HL-60/S4 treated with retinoic acid at 250 ng/mL for 4 days and 3 days (cell line): ENCODE results near the gene ACTR6.
"Not testable (repeated sequence)": the region's sequence is repeated elsewhere in the genome, so short reads cannot be mapped to it uniquely, and the experiment has no call there.

Experiments used
- in situ Hi-C: fragments of 300-500 bp; cut with MboI; formaldehyde crosslinking; loops from 2 replicates; pipeline ENCODE4 v1.7.0; 2022; ENCODE audit warnings: low sequenced_read_pairs

The ACTR6 gene

GRCh38 chr12:100184549-100185145, 16.0 kb upstream of the ACTR6 start:
- in situ Hi-C loops = no loop called here

DNA sequence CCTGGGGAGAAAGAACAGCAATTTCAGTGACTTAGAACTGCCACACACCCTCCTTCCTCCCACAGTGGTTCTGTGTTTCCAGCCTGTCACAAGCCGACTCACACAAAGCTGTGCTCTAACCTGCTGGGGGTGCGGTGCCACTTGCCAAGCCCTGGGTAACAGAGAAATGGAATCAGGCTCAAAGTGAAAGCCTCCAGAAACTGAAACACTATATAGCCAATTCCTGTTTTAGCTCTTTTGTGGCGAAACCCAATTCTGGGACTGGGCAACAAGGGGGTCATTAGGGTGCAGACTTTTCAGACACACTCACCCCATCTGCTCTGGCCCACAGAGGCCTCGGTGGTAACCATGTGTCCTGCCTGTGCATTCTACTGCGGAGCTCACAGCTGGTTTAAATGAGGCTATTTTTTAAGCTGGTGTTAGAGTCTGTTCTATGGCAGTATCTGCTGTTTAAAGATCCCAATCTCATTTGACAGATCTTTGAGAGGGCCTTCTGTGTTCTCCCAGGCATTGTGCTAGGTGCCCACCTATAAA, 15.2 kb upstream of the ACTR6 start:
- in situ Hi-C loops = no loop called here

DNA sequence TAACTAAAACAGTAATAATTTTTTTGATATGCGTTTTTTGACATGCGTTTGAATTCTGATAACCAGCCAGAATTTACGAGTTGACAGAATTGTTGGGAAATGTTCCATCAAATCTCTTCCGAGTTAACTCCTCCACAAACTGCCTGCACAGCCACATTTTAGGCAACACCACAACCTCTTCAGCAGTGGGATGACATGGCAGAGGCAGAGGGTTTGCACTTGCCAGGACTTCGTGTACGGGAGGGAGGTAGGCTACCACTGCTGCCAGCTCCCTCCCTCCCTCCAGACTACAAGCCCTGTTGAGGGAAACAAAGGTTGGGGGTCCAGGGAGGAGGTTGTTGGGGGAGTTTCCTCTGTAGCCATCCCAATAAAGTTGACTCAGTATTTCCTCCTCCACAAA, 14.5 kb upstream of the ACTR6 start:
- in situ Hi-C loops = no loop called here

GRCh38 chr12:100187068-100187467, 13.5 kb upstream of the ACTR6 start:
- in situ Hi-C loops = no loop called here

- in situ Hi-C loops = no loop called here
These were observed 12.6 kb upstream of the ACTR6 start for GRCh38 chr12:100187857-100188519.

DNA sequence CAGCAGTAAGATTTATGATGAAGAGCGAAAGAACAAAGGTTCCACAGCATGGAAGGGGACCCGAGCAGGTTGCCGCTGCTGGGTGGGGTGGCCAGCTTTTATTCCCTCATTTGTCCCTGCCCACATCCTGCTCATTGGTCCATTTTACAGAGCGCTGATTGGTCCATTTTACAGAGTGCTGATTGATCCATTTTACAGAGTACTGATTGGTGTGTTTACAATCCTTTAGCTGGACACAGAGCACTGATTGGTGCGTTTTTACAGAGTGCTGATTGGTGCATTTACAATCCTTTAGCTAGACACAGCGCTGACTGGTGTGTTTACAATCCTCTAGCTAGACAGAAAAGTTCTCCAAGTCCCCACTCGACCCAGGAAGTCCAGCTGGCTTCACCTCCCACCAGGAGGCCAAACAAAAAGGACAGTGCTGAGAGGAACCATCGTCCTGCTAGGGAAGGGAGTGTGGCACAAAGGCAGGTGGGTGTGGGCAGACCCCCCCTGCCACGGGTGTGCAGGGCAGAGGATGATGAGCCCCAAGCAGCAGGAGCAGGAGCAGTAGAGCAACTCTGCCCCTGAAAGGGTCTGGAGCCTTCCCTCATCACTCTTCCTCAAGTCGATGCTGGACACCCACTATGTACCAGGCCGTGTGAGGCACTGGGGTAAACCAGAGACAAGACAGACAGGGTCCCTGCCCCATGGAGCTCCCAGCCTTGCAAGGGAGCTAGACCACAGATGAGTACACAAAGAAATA, 11.6 kb upstream of the ACTR6 start:
- in situ Hi-C loops = not testable (repeated sequence)

GRCh38 chr12:100189636-100190394, 10.8 kb upstream of the ACTR6 start:
- in situ Hi-C loops = loop anchor here (10.0 kb wide), 1 partner anchor 275 kb away; no protein-coding TSS in a partner anchor

DNA sequence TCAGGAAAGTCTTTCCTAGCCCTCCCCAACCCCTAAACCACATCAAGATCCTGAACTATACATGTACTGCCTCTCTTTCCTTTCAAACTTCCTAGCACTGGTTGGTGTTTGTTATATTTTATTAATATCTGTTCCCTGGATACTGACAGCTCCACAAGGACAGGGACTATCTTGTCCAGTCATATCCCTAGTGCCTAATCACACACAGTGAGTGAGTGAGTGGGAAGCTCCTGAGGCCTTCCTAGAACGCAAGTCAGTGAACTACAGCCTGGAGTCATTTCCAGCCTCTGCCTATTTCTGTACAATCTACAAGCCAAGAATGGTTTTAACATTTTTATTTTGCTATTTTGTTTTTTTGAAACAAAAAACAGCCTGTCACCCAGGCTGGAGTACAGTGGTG, 7.5 kb upstream of the ACTR6 start:
- in situ Hi-C loops = loop anchor here (10.0 kb wide), 1 partner anchor 278 kb away; no protein-coding TSS in a partner anchor

GRCh38 chr12:100197486-100197885, 3.1 kb upstream of the ACTR6 start:
- in situ Hi-C loops = loop anchor here (10.0 kb wide), 1 partner anchor 283 kb away; no protein-coding TSS in a partner anchor

DNA sequence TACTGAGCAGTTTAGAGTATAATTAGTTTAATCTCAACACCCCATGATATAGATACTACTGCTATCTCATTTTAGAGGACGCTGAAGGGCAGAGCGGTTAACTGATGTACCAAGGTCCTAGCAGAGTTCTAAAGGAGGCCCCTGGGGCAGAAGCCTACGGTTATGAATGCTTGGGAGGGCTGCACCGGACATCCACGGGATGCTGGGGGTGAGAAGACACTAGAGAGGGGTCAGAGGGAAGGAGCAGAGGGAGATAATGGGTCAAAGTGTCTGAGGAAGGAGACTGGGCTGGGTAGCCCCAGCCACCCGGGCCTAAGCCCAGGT, 1.6 kb upstream of the ACTR6 start:
- in situ Hi-C loops = loop anchor here (10.0 kb wide), 1 partner anchor 284 kb away; no protein-coding TSS in a partner anchor

DNA sequence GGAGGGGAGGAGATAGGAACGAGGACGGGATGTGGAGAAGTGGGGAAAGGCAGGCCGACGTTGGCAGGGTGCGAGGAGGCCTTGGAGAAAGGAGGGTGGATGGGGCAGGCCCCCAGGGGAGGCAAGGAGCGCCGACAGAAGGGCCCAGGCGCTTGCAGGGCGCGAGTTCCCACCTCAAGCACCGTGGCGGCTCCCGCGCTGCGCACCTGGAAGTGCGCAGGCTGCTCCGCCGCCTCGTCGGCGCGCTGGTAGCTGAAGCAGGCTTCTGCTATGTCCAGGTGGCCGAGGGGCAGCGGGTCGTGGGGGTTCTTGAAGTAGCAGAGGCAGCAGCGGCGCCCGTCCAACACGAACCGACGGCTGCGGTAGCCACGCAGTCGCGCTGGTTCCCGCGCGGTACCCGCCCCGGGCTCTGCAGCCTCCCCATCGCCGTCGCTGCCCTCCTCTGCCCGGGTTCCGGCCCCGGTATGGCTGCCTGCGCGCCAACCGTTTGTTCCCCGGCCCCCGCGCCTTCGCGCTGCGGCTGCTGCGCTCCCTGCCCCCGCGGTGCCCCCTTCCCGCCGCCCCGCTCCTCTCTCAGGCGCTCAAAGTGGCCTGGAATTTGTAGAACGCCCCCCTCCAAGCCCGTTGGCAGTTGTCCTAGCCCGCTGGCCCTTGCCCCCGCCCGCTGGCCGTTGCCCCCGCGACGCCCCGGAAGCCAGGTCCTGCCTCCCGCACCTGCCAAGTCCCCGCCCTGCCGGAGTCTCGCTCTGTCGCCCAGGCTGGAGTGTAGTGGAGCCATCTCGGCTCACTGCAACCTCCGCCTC, 1.1 kb upstream of the ACTR6 start:
- in situ Hi-C loops = loop anchor here (10.0 kb wide), 1 partner anchor 285 kb away; no protein-coding TSS in a partner anchor

- in situ Hi-C loops = no loop called here
These were observed 1.2 kb downstream of the ACTR6 start for GRCh38 chr12:100201604-100202423.

DNA sequence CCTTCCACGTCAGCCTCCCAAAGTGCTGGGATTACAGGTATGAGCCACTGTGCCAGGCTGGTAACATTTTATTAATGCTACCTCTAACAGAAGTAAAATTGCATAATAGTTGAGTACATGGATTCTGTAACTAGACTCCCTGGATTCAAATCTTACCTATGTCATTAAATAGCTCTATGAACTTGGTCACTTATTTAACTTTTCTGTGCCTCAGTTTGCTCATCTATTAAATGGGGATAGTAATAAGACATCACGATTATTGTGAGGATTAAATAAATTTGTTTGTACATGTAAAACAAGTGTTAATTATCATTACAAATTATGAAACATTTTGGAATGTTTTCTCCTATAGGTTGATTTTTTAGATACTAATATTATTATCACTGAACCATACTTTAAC, 6.7 kb downstream of the ACTR6 start:
- in situ Hi-C loops = no loop called here

DNA sequence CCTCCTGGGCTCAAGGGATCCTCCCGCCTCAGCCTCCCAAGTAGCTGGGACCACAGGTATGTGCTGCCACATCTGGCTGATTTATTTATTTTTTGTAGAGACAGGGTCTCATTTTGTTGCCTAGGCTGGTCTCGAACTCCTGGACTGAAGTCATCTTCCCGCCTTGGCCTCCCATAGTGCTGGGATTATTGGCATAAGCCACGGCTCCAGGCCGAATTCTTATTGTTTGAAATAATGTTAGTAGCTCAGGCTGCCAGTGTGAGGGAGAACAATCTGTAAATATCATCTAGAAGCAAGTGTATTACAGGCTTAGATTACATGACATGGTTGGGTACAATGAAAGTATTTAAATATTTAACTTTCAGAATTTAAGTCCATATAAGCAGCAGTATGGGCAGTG, 8.2 kb downstream of the ACTR6 start:
- in situ Hi-C loops = no loop called here

GRCh38 chr12:100211698-100212097, 11.1 kb downstream of the ACTR6 start:
- in situ Hi-C loops = no loop called here

GRCh38 chr12:100213016-100213891, 12.6 kb downstream of the ACTR6 start:
- in situ Hi-C loops = no loop called here

DNA sequence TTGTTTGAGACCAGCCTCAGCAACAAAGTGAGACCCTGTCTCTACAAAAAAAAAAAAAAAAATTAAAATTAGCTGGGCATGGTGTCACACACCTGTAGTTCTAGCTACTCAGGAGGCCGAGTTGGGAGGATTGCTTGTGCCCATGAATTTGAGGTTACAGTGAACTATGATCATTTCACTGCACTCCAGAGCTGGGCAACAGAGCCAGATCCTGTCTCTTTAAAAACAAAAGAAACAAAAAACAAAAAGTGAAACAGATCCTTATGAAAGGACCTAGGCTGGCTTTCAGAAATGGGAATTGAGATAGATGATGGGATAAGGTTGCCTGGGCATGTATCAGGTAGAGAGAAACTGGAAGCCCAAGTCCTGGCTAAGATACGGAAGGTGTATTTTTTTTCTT, 13.9 kb downstream of the ACTR6 start:
- in situ Hi-C loops = no loop called here

GRCh38 chr12:100215209-100215608, 14.6 kb downstream of the ACTR6 start:
- in situ Hi-C loops = no loop called here
